Thyroid gland (tissue), 4 donors: ENCODE data around the gene WDR74. TPM values are rescaled to one million over a fixed set of nuclear protein-coding genes. Genes with fewer than 3 reads are reported as not detected.

Experiments
- DNase-seq, 2 donors: peaks; one replicate each; pipeline ENCODE4 v3.0.0-alpha.2; 2019
- H3K27ac ChIP-seq, 3 donors: fragments of 200-600 bp; sonication (generic); 1 replicate in 2 of 3; 2 replicates in 1 of 3; pipeline ENCODE4 v1.5.1; 2016 to 2019; ENCODE audit warnings: mild to moderate bottlenecking in 1 of 3, moderate library complexity in 1 of 3
- H3K27me3 ChIP-seq: fragments of 200-600 bp; sonication (generic); one replicate; pipeline ENCODE4 v1.5.1; 2019
- H3K36me3 ChIP-seq, 2 donors: fragments of 200-600 bp; sonication (generic); one replicate each; pipeline ENCODE4 v1.5.1; 2016 to 2019
- H3K4me1 ChIP-seq, 2 donors: fragments of 200-600 bp; sonication (generic); one replicate each; pipeline ENCODE4 v1.5.1; 2017 to 2019
- H3K4me3 ChIP-seq, 3 donors: fragments of 200-600 bp; sonication (generic); replicated peaks in 1 of 3; 1 replicate in 2 of 3; 2 replicates in 1 of 3; pipeline ENCODE4 v1.5.1; 2016; ENCODE audit warnings: mild to moderate bottlenecking in 1 of 3
- H3K9me3 ChIP-seq: fragments of 200-600 bp; sonication (generic); one replicate; pipeline ENCODE4 v1.5.1; 2017
- CTCF ChIP-seq, 6 experiments: fragments of 200-600 bp in 3 of 6; fragments of 450-650 bp in 3 of 6; sonication (generic) in 3 of 6; IDR thresholded peaks; one replicate each; pipeline ENCODE4 v1.5.1; 2016 to 2019; ENCODE audit warnings: antibody characterized with exemption in 6 of 6, mild to moderate bottlenecking in 2 of 6, inconsistent platforms in 1 of 6, moderate library complexity in 1 of 6
- POLR2A ChIP-seq, 2 donors: fragments of 450-650 bp; IDR thresholded peaks; one replicate each; pipeline ENCODE4 v1.6.1; 2017; ENCODE audit warnings: antibody characterized with exemption in 2 of 2, mild to moderate bottlenecking in 2 of 2, moderate library complexity in 1 of 2
- WGBS, 2 donors: methylation state at CpG; one replicate each; pipeline ENCODE4 v1.1.5; 2017; 5-methylcytosine and 5-hydroxymethylcytosine counted together
- intact Hi-C: fragments of 100-400 bp; cut with DNase I; formaldehyde crosslinking; loops from one replicate; pipeline ENCODE4 v1.15.1; 2023
- total RNA-seq, 4 donors: library from RNA; depleted of rRNA; stranded (reverse); fragments of >200 nt; gene quantifications; one replicate each; pipeline ENCODE4 v1.2.3, GENCODE V29; 2016

The WDR74 gene
- total RNA-seq: 10 to 100 TPM; 25.2 to 76.1 (median 33.6) TPM

DNA sequence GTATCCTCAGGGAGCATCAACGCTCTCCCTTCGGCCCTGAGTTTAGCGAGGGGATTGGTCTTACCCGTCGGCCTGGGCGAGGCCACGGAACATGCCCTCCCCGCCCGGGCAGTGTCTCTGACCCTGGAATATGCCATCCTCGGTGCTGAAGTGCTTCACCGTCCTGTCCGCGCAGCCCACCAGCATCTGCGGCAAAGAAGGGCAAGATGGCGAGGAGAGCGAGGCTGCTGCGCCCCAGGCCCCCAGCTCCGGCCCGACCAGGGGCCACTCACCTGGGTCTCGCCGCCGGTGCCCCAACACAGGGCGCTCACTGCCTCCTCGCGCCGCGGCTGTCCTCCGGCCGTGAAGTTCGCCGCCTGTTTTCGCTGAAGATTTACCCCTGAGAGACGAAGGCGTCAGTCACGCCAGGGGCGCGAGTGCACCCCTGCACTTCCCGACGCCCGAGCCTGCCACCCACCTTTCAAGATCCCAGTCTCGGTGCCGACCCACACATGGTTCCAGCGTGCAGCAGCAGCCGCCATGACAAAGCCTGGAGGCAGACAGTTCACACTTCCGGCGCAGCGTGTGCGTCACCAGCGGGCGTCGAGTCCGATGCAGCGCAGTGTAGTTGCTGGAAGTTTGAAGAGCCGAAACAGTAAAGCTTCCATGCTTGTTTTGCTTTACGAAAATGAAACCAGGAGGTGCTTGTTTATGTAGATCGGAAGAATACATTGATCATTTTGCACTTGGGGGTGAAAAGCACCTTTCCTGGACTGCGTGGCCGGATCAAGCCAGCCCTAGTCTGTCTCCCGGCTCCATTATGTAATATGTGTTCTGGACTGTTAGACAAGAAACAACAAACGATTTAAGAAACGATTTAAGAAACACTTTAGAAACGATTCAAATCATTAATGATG, at the start of gene WDR74:
Gene WDR74, minus strand, starts transcription at position 541 of the 896 bp plus-strand sequence. Its CDS starts 20 bp downstream, at position 521.
- 0 to 1% methylated on average over 36 to 49 of the region's 62 CpGs for WGBS, 2 donors
- intact Hi-C loops: loop anchor here (10.0 kb wide), 1 partner anchor 54 kb away; the partner anchor contains the start of gene TMEM179B
- peak in 1 of 6 experiments; percentile 20 for TF ChIP-seq CTCF (IDR thresholded peaks at IDR 0.05)
- TF ChIP-seq POLR2A (IDR thresholded peaks at IDR 0.05): peak; percentile 77 to 95
- Histone ChIP-seq H3K27me3 (no peaks in the 10 kb centered on the region), H3K4me1 (peaks cover 6 to 12% of the 10 kb centered on the region in 2 donors), H3K27ac (peak within 1 kb of the TSS; percentile 99 to 100 (median 100)), H3K4me3 (peak within 1 kb of the TSS; percentile 63 to 88 (median 70)), H3K36me3 (peaks cover 0 to 4% of the 10 kb centered on the region in 2 donors), H3K9me3 (no peaks in the 10 kb centered on the region)
- peak; percentile 90 to 93 for DNase-seq

DNA sequence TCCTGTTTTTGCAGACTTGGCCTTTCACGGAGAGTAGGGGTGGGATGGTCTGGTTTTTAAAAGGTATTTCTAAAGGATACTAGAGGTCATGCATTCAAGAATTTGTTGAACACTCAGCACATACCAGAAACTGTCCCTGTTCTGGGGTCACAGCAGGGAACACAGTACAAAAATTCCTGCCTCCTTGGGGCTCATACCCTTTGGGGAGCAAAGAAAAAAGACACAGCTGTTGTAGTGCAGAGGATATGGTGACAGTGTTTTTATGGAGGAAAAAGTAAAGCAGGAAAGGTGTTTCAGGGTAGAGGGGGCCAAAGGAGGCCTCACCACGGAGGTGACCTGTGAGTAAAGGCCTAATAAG, 49.7 kb upstream of the WDR74 start:
- TF ChIP-seq POLR2A (IDR thresholded peaks at IDR 0.05) (no peak), CTCF (IDR thresholded peaks at IDR 0.05) (no peak)
- Histone ChIP-seq H3K4me3 (no peak overlapping the region), H3K9me3 (no peaks in the 10 kb centered on the region), H3K4me1 (peaks cover 0 to 22% of the 10 kb centered on the region in 2 donors), H3K27ac (no peak overlapping the region), H3K27me3 (no peaks in the 10 kb centered on the region), H3K36me3 (peaks cover 54 to 56% of the 10 kb centered on the region in 2 donors)
- DNase-seq: no peak
- intact Hi-C loops: no loop called here
- WGBS, 2 donors: 73 to 74% methylated on average over 2 of the region's 2 CpGs

DNA sequence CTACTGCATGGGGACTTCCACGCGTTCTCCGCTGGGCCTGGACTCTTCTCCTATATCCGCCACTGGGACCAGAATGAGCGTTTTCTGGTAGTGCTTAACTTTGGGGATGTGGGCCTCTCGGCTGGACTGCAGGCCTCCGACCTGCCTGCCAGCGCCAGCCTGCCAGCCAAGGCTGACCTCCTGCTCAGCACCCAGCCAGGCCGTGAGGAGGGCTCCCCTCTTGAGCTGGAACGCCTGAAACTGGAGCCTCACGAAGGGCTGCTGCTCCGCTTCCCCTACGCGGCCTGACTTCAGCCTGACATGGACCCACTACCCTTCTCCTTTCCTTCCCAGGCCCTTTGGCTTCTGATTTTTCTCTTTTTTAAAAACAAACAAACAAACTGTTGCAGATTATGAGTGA, 49.0 kb upstream of the WDR74 start:
- WGBS, 2 donors: 87 to 94% methylated on average over 11 to 14 of the region's 14 CpGs
- no peak overlapping the region for H3K4me3 ChIP-seq
- no peak for DNase-seq
- H3K36me3 ChIP-seq: peaks cover 61 to 63% of the 10 kb centered on the region in 2 donors
- H3K4me1 ChIP-seq: peaks cover 2 to 29% of the 10 kb centered on the region in 2 donors
- TF ChIP-seq POLR2A (IDR thresholded peaks at IDR 0.05): no peak
- no peak for TF ChIP-seq CTCF (IDR thresholded peaks at IDR 0.05)
- H3K9me3 ChIP-seq: no peaks in the 10 kb centered on the region
- no peak overlapping the region for H3K27ac ChIP-seq
- H3K27me3 ChIP-seq: no peaks in the 10 kb centered on the region
- intact Hi-C loops: no loop called here

DNA sequence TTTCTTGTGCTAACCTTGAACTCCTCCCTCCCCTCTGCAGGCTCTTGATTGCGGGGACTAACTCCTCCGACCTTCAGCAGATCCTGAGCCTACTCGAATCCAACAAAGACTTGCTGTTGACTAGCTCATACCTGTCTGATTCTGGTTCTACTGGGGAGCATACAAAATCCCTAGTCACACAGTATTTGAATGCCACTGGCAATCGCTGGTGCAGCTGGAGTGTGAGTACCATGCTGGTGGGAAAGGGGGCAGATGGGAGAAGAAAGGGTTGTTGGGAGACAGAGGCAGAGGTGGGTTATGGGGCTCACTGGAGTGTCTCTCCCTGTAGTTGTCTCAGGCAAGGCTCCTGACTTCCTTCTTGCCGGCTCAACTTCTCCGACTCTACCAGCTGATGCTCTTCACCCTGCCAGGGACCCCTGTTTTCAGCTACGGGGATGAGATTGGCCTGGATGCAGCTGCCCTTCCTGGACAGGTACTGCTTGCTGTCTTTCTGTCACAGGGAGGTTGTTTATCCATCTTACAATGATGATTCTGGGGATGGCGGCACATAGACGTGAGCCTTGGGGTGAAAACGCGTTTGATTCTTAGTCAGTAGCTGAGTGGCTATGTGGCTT, 45.9 kb upstream of the WDR74 start:
- H3K4me3 ChIP-seq: no peak overlapping the region
- no peaks in the 10 kb centered on the region for H3K27me3 ChIP-seq
- 93 to 97% methylated on average over 11 of the region's 11 CpGs for WGBS, 2 donors
- H3K9me3 ChIP-seq: no peaks in the 10 kb centered on the region
- no peak overlapping the region for H3K27ac ChIP-seq
- TF ChIP-seq CTCF (IDR thresholded peaks at IDR 0.05) (no peak), POLR2A (IDR thresholded peaks at IDR 0.05) (no peak)
- intact Hi-C loops: no loop called here
- H3K36me3 ChIP-seq: peaks cover 70 to 72% of the 10 kb centered on the region in 2 donors
- no peak for DNase-seq
- H3K4me1 ChIP-seq: peaks cover 18 to 42% of the 10 kb centered on the region in 2 donors
